Measurements from ENCODE around the gene MOSPD3.

DNA sequence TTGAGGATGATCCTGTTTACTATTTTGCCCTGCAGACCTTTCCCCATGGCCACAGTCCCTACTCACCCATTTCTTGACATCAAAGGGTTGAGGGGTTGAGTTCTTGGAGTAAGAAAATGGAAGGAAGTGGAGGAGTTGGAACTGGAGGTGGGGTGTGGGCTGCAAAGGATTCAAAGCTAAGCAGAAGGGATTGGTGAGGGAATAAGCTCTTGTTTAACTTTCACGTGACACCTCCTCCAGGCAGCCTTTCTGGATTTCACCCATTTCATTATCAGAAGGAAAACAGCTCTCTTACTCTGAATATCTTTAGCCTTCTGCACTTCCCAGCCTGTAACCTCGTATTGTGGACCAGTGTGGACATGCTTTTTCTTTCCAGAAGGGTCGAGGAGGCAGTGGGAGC is 13.7 kb downstream of the MOSPD3 start:
- TF ChIP-seq, protein P1, sequence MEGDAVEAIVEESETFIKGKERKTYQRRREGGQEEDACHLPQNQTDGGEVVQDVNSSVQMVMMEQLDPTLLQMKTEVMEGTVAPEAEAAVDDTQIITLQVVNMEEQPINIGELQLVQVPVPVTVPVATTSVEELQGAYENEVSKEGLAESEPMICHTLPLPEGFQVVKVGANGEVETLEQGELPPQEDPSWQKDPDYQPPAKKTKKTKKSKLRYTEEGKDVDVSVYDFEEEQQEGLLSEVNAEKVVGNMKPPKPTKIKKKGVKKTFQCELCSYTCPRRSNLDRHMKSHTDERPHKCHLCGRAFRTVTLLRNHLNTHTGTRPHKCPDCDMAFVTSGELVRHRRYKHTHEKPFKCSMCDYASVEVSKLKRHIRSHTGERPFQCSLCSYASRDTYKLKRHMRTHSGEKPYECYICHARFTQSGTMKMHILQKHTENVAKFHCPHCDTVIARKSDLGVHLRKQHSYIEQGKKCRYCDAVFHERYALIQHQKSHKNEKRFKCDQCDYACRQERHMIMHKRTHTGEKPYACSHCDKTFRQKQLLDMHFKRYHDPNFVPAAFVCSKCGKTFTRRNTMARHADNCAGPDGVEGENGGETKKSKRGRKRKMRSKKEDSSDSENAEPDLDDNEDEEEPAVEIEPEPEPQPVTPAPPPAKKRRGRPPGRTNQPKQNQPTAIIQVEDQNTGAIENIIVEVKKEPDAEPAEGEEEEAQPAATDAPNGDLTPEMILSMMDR (IDR thresholded peaks at IDR 0.05), result no peak
- TF ChIP-seq POLR2A (IDR thresholded peaks at IDR 0.05), result no peak
